Superior temporal gyrus (tissue), 1 donor: Measurements from ENCODE around the gene CKB.
A peak's percentile ranks its signal among the peaks of the same experiment; 100 is the strongest.
"Not testable (repeated sequence)": the region's sequence is repeated elsewhere in the genome, so short reads cannot be mapped to it uniquely, and the experiment has no call there.

ENCODE experiments used
- DNase-seq: peaks from one replicate; pipeline ENCODE4 v3.0.0-alpha.2; 2016; ENCODE audit errors: extremely low spot score

Gene CKB

GRCh38 chr14:103526247-103526913 is 3.8 kb upstream of the CKB start:
- DNase-seq = no peak

- not testable (repeated sequence) for DNase-seq
Measured at GRCh38 chr14:103525430-103526246, 3.0 kb upstream of the CKB start.

- DNase-seq = no peak
Measured at GRCh38 chr14:103524002-103524935, 1.6 kb upstream of the CKB start.

DNA sequence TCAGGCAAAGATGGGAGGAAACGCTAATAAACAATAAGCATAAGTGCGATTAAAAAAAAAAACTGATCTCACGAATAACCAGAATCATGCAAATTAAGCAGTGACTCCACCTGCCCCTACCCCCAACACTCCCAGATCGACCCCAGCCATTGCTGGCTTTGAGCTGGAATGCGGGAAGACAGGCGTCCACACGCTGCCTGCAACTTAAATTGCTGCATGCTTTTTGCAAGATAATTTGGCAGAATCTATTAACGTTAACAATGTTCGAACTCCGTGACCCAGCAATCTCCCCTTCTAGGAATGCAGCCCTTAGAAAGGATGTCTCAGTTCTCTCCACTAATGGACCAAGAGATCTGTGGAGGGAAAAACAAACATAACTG is 935 bp upstream of the CKB start:
- peak; percentile 4 for DNase-seq

DNA sequence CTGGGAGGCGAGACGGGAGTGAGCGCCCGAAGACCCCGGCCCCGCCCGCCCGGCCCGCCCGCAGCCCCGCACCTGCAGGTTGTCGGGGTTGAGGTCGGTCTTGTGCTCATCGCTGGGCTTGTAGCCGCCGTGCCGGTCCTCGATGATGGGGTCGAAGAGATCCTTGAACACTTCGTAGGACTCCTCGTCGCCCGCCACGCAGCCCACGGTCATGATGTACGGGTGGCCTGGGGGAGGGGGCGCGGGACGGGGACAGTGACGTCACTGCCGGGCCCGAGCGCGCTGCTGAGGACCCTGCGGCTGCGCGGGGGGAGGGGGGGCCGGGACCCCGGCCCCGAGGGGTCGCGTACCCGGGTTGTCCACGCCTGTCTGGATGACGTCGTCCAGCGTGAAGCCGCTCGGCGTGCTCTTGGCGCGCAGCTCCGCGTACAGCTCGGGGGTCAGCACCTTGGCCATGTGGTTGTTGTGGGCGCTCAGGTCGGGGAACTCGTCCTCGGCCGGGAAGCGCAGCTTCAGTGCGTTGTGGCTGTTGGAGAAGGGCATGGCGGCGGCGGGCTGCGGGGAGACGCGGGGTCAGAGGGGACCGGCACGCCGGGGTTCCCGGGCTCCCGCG is 573 bp downstream of the CKB start:
- peak; percentile 8 for DNase-seq

DNA sequence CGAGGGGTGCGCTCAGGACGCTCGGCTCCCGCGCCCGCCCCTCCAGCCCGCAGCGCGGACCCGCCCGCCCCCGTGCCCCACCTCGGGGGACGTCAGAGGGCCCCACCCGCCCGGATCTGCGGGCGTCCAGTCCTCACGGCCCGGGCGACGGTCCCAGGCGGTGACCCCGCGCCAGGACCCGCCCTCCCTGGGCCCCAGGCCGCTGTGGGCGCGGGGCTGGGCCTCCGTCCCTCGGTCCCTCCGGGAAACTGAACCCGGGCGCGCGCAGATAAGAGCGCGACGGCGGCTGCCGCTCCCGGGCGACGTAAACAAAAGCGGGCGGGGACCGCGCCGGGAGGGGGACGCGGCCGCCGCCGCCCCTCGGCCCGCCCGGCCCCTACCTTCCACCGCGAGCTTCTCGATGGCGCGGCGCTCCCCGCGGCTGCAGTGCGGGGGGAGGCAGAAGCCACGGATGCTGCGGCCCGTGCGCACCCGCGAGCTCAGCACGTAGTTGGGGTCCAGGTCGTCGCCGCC is 1.1 kb downstream of the CKB start:
- no peak for DNase-seq

DNA sequence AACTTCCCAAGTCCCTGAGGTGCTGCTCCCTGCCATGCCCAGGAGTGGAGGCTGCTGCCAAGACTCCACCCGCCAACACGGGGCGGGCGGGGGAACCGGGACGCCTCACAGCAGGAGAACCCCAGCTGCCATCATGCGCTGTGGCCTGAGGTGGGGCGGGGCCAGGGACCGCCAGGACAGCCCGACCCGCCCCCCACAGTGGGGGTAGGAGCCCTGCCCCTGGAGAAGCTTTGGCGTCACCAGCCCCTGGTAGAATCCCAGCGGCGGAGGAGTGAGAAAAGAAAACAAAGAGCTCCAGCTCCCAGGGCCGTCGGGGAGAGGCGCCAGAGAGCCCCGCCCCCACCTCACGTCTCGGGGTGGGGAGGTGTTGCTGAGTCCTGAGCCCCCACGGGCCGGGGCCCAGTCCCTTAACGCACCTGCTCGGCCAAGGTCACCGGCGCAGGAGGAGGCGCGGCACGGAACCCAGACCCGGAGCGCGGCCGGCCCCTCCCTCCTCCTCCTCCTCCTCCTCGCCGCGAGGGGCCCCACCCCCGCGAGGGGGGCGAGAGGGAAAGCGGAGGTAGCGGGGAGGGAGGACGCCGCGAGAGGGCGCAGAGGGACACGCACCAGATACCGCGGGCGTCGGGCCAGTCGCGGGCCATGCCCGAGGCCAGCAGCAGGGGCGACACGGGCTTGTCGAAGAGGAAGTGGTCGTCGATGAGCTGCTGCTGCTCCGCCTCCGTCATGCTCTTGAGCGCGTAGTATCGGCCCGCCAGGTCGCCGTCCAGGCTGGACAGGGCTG is 1.8 kb downstream of the CKB start:
- peak; percentile 80 for DNase-seq

GRCh38 chr14:103520269-103520656 is 2.4 kb downstream of the CKB start:
- DNase-seq = no peak

DNA sequence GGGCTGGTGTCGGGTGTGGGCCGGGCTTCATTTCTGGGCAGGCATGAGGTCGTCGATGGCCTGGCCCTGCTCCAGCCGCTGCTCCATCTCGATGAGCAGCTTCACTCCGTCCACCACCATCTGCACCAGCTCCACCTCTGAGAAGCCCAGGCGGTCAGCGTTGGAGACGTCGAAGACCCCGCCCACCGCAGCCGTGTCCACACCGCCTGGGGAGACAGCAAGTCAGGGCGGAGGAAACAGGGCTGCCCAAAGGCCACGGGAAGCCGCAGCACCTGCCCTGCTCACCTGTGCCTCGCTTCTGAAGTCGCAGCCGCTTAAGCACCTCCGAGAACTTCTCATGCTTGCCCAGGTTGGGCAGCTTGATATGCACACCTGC is 2.8 kb downstream of the CKB start:
- no peak for DNase-seq

DNA sequence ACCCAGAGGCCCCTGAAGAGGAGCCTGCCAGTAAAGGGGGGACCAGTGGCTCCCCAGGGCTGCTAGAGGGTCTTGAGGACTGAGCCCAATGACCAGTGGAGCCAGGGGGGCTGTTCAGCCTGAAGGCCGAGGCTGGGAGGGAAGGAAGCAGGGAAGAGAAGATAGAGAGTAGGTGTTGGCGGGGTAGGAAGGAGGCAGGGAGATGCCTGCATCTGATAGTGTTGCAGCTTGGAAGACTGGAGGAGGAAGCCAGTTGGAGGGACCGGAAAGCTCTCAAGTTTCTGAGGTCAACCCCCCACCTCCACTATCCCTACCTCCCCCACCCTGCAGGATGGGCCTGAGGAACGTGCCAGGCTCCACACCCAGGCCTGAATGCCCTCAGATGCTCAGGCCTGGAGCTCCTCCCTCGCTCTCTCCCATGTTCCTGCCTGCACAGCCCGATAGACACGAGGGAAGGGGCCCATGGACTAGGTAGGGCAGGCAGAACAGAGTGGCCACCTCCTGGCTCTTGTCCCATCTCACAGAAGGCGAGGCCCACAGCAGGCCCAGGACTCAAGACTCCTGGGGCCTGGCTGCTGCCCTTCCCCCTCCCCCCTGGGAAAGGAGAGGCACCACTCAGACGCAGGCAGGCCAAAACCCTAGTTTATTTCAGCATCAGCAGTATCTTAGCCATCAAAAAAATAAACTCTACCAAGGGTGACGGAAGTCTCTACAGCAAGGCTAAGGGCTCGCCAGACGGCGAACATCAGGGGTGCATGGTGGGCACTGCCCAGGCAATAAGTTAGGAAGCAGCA is 3.4 kb downstream of the CKB start:
- no peak for DNase-seq

DNA sequence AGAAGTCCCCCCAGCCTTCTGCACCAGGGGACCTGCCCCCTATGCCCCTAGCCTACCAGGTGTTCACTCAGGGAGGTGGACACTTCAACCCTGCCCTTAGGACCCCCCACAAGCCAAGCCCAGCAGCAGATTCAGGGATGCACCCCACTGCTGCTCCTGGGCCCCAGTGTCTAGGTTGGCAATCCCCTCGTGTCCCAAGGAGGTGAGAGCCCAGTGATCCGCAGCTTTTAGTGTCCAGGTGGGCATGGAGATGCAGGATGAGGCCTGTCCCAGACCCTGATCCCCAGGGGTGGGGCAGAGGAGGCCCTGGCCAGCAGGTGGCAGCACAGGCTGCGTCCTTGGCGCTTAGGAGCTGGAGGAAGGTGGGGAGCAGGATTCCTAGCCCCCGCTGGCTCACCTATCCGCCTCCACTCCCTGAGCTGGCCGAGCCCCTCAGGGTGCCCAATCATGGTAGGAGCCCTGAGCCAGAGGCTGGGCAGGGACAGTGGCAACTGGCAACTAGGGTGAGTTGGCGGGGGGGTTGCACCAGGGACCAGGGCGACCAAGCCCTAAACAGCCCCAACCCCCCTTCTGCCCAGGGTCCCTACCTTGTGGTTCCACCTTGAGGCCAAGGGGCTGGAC is 4.1 kb downstream of the CKB start:
- DNase-seq = peak; percentile 78

DNA sequence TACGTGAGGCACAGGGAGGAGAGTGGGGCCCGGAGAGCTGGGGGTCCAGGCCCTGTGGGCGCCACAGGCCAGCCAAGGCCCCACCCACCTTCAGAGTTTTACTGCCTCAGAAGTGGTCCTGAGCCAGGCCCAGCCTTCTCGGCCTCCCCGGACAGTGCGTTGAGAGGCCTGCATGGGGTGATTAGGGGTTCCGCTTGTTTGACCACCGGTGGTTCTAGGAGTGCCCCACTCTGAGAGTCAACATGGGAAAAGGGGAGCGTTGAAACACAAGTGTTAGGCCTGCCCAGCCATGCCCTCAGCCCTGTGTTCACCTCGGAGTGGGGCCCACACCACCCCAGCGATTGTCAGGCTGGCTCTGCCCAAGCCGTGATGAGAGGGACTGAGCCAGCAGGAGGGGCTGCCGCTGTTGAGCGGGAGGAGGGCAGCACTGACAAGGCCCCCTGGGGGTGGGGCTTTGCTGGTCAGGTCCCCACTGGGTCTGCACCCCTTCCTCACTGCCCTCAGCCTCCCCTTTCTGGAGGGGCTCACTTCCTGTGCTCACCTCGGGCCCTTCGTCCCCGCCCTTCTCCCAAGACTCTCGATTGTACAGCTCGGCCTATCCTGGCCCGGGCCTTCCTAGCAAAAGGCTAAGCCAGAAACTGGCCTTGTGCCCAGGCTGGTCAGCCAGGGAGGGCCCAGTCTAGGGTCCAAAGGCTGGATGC is 4.8 kb downstream of the CKB start:
- DNase-seq = no peak

GRCh38 chr14:103517174-103517566 is 5.5 kb downstream of the CKB start:
- DNase-seq = no peak

DNA sequence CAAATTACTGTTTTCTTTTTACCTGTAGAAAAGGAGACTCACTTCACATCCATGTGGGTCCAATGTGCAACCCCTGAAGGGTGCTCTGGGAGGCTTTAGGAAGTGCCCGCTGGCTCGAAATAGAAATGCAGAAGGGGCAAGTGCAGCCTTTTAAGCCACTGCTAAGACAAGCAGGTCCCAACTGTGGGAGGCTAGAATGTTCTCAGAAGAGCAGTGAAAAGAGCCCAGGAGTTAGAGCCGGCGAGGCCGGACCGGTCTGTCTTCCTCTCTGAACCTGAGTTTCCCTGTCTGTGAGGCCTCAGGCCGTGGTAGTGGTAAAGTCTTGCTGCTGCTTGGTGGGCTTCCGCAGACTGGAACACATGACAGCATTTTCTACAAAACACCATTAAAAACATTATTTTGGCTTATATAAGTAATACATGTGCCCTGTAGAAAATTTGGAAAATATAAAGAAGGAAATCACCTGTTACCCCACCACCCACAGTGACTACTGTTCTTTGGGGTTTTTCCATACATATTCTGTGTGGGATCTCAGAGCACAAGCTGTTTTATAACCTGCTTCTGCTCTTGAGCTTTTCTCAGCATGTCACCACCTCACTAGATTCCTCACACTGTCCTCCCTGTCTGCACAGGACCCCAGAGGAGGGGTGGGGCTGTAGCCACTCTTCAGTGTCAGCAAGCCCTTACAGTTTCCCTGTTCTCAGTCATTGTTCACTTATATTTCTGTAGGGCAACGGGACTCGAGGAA is 6.0 kb downstream of the CKB start:
- peak; percentile 57 for DNase-seq

DNA sequence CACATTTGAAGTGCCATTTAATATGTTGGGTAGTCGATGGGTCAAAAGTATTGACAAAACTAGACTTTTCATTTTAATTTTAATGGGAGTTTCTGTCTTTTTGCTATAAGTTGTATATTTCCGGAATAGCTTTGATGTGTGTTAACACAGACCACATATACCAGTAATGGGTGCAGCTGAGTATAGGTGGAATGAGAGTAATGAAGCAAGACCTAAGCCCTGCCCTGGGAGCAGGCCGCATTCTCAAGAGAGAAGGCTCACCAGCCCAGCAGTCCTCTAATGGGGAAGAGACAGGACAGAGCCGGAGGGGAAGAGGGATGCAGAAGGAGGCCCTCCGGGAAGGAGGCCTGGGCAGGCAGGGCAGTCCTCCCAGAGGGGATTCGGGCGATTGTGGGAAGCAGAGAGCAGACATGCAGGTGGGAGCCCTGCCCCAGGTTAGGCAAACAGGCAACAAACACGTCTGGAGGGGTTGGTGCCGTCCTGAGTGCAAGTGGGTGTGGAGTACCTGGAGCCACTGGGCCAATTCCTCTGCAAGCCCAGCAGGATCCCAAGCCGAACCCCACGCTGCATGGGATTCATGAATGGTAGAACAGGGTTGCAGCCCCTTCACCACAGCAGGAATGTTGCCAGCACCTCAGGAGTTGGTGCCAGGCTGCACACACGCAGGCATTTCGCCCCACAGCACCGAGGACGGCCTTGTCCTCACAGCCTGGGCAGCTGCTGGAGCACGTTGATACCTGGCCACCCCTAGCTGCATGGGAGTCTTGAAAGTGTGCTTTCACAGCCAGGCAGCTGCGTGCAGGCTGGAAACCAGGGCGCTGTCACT is 7.8 kb downstream of the CKB start:
- DNase-seq = no peak

- DNase-seq = peak; percentile 73
Measured at GRCh38 chr14:103512701-103513611, 9.7 kb downstream of the CKB start.
